HG03521 (cell line): ENCODE data around the gene FGF9.

ENCODE experiments used
- ATAC-seq: cut with Tn5 transposase; IDR thresholded peaks from one replicate; pipeline ENCODE4 v1.9.1; 2021; ENCODE audit warnings: mild to moderate bottlenecking, moderate library complexity; ENCODE audit not compliant: unreplicated experiment

FGF9 gene

GRCh38 chr13:21670883-21671619 is at the start of gene FGF9:
FGF9 (plus strand) TSS chr13:21671073; CDS start chr13:21671913, 840 bp downstream.
- peak; percentile 77 for ATAC-seq

- no peak for ATAC-seq
Observed at GRCh38 chr13:21625366-21625765, 45.5 kb upstream of the FGF9 start.

GRCh38 chr13:21632196-21632595 is 38.7 kb upstream of the FGF9 start:
- ATAC-seq: no peak

GRCh38 chr13:21636656-21637055 is 34.2 kb upstream of the FGF9 start:
- ATAC-seq: no peak

GRCh38 chr13:21637296-21637695 is 33.6 kb upstream of the FGF9 start:
- ATAC-seq: no peak

- ATAC-seq: no peak
Observed at GRCh38 chr13:21638319-21639282, 32.3 kb upstream of the FGF9 start.

GRCh38 chr13:21639561-21639960 is 31.3 kb upstream of the FGF9 start:
- no peak for ATAC-seq

GRCh38 chr13:21641629-21642028 is 29.2 kb upstream of the FGF9 start:
- ATAC-seq: no peak

- ATAC-seq: no peak
Observed at GRCh38 chr13:21657538-21657937, 13.3 kb upstream of the FGF9 start.

GRCh38 chr13:21659087-21659486 is 11.8 kb upstream of the FGF9 start:
- ATAC-seq: no peak

GRCh38 chr13:21661097-21661909 is 9.6 kb upstream of the FGF9 start:
- ATAC-seq: no peak

- no peak for ATAC-seq
Observed at GRCh38 chr13:21663197-21663596, 7.7 kb upstream of the FGF9 start.

GRCh38 chr13:21668732-21669275 is 2.1 kb upstream of the FGF9 start:
- ATAC-seq: no peak

- no peak for ATAC-seq
Observed at GRCh38 chr13:21670006-21670882, 629 bp upstream of the FGF9 start.

- no peak for ATAC-seq
Observed at GRCh38 chr13:21671620-21672286, 880 bp downstream of the FGF9 start.

GRCh38 chr13:21672287-21672680 is 1.4 kb downstream of the FGF9 start:
- ATAC-seq: no peak

- ATAC-seq: no peak
Observed at GRCh38 chr13:21672796-21673538, 2.1 kb downstream of the FGF9 start.

GRCh38 chr13:21673539-21673788 is 2.6 kb downstream of the FGF9 start:
- peak; percentile 25 for ATAC-seq
